NCI-H510A (cell line): ENCODE results near the gene DUOX1.

Experiments
- DNase-seq: peaks from one replicate; lab custom pipeline; 2025; lab: John Stamatoyannopoulos, UW

Gene DUOX1

DNA sequence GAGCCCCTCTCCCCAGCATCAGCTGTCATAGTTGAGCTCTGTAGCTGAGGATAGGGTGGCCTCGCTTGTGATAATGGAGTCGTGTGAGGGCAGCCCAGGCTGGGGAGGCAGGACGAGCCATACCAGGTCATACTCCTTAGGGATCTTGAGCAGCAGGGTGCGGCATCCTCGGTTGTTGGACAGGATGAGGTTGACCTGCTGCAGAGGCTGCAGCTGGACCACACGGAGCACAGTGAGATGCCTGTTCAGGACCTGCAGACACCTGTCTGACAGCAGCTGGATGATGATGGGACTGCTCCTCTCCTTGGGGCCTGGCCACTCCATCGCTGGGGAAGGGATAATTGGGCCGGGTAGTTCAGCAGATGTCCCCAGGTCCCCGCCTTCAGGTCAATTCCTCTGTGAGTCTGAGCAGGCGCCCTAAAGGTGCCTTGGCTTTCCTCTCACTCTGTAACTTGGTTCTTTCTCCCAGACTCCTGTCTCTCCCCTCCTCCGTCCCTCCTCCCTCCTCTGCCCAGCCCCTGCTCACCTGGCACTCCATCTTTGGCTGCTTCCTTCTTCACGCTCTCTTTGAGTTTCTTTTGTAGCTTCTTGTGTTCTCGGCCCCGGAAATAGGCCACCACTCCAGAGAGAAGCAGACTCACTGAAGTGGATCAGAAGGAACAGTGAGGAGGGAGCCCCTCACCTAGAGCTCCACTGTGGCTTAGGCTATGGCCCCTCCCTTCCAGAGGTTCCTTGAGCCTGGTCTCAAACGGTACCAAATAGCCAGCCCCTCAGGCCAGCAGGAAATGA lies 23.6 kb upstream of the DUOX1 start:
- DNase-seq: no peak

DNA sequence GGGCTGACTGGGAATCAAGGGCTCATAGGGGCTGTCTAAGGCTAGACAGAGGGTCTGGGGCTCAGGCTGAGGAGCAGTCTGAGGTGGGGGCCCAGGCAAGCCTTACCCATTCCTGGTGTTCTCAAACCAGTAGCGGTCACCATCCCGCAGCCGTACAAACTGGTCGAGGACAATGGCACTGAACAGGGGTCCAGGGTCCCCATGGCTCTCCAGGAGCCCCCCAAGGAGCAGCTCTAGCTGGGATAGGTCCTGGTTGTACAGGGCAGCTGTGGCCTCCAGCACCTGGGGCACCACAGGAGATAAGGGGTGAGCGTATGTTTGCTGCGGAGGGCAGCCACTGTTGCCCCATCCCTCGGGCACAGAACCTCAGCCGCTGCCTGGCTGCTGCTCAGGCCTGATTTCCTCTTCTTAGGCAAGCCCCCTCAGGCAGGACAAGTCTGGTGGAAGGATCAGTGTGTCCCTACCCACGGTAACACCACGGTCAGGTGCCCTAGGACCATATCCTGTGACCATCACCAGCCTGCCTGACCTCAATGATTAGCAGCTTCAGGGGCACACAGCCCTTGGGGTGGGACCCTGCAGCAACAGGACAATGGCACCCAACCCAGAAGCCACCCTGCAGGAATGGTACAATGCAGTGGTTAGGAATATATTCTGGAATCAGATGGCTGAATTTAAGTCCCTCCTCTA lies 21.7 kb upstream of the DUOX1 start:
- DNase-seq: no peak

DNA sequence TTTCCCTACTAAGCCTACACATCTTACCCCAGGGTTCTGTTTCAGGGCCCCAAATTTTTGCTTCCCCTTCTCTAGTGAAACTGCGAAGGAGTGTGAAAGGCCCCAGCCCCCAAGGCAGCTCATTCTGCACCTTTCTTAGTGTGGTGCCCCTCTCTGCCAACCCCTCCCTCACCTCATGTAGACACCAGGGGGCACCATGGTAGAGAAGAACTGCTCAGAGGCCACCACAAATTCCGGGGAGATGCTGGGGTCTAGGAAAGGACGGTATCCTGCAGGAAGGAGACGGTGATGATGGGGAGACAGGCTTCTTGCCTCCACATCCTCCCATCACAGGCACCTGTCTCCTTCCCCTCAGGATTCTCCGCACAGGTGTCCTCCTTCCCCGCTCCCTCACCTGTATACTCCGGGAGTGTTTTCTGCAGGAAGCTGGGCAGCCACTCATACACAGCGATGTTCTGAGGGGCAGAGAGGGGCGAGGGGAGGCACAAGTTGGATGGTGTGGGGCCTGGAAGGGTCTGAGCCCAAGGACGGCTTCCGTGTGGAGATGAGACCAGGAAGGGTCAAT lies 19.5 kb upstream of the DUOX1 start:
- DNase-seq: no peak

DNA sequence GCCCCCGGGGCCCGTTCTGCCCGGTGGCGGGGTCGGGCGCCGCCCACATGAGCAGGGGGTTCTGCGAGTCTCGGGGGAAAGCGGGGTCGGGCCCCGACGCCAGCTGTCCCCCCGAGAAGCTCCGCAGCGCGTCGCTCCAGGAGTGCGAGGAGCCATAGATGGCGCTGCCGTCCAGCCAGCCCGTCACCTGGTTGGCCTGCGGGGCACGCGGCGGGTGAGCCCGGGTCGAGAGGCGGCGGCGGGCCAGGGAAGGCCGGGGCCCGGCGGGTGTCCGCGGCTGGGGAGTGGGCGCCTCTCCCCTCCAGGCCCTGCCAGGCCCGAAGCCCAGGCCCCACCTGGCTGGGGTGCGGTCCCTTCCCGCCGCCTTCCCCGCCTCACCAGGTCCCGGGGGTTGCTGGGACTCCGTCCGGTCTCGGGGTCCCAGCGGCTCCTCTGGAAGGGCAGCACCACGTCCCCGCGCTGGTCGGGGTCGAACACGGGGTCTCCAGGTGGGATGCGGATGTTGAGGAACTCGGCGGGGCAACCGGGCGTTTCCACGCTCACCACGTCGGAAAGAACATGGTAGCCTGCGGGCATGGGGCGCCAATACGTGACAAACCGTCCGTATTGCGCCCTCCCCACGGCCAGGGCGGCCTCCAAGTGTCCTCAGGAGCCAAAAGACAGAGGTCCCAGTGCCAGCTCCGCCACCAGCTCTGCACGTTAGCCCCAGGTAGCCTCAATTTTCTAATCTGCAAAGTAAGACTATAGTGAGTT lies 18.2 kb upstream of the DUOX1 start:
- DNase-seq: no peak

DNA sequence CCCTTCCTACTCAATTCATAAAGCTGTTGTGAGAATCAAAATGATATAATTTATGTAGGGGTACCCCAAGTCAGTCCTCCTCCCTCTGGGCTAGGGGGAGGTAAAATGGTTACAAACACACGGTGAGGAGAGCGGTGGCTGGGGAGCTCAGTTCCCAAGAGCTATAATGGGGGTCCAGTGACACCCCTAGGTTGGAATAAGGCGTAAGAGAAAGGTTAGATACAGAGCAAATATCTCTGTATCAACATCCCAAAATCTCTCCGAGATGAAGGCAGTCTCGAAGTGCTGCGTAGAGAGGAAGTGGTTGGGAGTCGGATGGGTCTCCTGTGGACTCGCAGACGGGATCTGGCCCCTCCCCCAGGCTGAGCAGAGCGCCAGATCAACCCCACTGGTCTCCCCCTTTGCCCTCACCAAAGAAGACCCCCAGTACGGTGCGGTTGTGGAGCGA lies 17.6 kb upstream of the DUOX1 start:
- no peak for DNase-seq

DNA sequence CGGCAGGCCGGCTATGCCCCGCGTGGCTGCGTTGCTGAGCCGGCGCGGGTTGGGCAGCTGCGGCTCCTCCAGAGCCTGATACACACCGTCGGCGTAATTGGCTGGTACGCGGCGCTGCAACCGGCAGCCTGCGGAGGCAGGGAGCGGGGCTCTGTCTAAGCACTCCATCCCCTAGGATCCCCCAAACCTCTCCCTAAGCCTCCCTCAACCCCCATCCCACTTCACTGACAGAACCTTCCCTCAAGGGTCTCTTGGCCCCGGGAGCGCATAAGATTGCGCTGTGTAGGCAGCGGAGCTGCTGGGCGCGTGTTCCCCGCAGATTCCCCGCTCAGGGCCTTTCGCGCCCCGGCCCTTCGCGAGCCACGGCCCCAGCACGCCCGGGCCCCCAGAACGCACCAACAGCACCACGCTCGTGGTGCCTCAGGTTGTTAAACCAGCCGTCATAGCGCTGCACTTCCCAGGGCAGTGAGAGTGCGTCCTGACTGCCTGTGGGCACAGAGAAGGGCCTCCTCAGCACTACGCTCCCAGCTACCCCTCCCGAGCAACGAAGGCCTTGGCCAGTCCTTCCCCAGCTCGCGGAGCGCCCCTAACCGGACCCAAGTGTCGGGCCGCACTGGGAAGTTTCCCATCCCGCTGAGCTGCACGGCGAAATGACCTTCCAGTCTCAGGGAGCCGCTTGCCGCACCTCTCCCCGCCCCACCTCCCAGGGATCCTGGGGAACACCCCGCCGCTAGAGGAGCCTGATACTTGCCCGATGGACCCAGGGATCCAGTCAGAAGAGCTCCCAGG lies 17.0 kb upstream of the DUOX1 start:
- no peak for DNase-seq

DNA sequence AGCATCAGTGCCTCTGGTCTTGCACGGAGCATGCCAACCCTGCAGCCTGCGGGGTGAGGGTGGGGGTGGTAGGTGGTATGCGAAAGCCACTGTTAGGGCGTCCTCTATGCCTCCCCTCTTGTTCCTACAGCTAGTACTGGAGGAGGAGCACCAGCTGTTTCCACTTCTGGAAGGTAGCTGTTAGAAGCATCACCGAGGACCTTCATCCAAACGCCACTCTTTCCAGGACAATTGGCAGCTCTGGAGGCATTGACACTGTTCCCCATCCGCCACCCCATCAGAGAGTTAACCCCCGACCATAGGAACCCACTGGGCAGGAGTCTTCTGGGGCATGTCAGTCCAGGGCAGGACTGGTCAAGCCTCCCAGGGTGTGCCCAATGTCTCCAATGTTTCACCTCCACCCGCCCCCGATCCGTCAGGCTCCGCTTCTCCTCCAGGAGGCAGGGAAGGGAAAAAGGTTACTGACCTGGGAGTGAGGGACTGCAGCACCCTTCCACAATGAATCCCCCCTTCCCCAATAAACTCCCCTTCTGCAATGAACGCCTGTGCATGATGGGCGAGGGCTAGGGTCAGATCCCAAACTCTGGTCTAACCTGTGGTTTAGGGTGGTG lies 16.3 kb upstream of the DUOX1 start:
- no peak for DNase-seq

DNA sequence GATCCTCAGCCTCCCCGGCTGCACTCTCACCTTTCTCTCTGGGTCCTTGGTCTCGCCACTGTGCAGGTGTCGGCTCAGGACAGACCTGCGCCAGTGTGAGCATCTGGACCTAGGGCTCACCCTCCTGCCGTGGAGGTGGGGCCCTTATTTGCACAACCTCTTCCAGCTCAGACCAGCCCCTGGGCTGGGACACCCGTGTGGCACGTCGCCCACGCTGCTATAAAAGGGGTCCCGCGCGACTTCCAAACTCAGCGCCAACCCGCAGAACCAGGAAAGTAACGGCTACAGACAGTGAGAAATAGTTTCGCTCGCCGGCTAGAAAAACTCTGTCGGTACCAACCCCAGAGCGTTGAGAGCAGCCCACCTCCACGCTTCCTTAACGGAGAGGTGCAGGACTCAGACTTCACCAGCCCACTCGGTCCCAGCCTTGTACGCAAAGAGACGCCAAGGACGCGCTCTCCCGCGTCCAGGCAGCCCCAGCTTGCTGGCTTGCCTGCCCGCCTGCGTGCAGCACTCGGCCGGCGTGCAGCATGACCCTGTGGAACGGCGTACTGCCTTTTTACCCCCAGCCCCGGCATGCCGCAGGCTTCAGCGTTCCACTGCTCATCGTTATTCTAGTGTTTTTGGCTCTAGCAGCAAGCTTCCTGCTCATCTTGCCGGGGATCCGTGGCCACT lies 15.6 kb upstream of the DUOX1 start, which contains the start of the genes DUOX2 and DUOXA2:
TSS of gene DUOX2 (minus strand) at position 97 of the 675 bp plus-strand sequence. CDS start 761 bp downstream, outside the sequence.
TSS of gene DUOXA2 (plus strand) at position 251 of the 675 bp plus-strand sequence. CDS start at position 531, 280 bp downstream.
- no peak for DNase-seq

DNA sequence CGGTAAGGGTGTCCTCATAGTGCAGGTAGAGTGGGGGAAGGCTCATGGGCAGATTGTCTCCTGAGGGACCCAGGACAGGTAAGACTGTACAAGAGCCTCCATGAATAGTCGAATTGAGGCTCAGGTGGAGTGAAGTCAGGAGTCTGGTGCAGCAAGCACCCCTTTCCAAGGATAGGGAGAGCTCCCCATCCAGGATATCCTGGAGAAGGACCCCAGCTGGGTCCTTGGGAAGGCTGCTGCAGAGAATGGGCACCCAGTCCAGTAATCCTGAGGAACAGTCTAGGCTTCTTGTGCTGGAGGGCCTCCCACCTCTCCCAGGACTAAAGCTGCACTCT lies 15.1 kb upstream of the DUOX1 start:
- DNase-seq: no peak

DNA sequence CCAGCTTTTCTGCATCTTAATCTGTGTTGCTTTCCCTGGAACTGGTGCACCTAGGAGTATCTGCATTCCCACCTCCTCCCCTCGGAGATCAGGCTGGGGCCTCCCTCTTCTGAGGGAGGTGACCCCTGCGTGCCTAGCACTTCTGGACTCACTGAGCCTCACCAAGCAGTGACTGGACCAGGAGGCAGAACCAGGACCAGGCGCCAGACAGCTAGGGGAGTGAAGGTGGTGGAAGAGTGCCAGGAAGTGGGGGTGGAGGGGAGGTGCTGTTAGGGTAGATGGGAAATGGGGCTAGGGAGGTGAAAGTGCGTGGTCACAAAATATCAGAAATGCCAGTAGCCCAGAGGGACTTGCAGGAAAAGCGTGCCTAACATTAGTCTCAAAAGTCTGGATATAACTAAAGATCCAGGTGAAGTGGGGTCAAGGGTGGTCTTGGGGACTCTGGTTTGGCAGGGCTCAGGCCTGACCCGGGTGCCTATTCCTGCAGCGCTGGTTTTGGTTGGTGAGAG lies 14.4 kb upstream of the DUOX1 start:
- no peak for DNase-seq

DNA sequence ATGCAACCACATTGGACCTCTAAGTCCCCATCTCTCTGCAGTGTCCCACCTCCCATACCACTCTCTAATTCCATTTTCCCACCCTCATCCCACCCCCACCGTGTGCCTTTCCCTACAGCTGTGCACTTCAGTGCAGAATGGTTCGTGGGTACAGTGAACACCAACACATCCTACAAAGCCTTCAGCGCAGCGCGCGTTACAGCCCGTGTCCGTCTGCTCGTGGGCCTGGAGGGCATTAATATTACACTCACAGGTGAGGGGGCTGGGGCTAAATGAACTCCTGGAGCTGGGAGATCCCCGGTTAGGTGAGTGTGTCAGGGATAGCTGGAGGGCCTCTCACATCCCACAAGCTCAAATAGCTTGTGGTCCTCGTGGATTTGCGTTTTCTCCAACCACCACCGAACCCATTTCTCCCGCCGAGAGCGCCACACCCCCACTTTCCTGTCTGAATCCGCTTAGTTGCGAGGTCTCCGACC lies 13.8 kb upstream of the DUOX1 start:
- no peak for DNase-seq

DNA sequence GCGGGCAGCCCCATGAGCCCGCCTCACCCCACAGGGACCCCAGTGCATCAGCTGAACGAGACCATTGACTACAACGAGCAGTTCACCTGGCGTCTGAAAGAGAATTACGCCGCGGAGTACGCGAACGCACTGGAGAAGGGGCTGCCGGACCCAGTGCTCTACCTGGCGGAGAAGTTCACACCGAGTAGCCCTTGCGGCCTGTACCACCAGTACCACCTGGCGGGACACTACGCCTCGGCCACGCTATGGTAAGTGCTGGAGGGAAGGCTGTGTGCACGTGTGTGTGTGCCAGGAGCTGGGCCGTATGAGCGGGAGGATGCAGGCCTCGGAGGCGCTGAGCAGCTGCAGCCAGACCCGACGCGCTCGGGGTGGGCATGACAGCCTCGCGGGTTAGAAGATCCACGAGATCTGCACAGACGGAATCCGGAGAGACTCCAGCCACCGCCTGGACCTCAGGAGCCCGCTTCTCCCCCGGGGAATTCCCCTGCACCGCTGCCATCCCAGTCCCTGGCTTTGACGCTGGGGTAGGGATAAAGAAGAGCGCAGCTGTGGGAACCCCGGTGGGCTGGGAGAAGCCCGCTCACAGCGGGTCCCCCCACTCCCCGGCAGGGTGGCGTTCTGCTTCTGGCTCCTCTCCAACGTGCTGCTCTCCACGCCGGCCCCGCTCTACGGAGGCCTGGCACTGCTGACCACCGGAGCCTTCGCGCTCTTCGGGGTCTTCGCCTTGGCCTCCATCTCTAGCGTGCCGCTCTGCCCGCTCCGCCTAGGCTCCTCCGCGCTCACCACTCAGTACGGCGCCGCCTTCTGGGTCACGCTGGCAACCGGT lies 13.1 kb upstream of the DUOX1 start:
- DNase-seq: no peak

DNA sequence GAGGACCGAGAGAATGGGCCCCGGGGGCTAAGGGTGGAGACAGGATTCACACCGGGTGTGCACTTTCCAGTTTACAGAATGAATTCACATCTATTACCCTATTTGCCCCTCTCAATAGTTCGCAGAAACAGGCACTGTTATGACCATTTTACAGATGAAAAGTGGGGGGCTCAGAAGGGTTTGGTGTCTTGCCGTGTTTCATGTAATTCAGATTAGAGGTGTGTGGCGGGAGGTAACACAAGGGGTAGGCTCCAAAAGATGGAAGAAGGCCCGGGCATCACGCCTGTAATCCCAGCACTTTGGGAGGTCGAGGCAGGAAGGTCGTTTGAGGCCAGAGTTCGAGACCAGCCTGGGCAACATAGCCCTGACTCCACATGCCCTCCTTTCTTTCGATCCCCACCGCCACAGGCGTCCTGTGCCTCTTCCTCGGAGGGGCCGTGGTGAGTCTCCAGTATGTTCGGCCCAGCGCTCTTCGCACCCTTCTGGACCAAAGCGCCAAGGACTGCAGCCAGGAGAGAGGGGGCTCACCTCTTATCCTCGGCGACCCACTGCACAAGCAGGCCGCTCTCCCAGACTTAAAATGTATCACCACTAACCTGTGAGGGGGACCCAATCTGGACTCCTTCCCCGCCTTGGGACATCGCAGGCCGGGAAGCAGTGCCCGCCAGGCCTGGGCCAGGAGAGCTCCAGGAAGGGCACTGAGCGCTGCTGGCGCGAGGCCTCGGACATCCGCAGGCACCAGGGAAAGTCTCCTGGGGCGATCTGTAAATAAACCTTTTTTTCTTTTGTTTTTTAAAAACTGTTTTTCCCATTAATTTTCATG lies 12.3 kb upstream of the DUOX1 start:
- DNase-seq: no peak

DNA sequence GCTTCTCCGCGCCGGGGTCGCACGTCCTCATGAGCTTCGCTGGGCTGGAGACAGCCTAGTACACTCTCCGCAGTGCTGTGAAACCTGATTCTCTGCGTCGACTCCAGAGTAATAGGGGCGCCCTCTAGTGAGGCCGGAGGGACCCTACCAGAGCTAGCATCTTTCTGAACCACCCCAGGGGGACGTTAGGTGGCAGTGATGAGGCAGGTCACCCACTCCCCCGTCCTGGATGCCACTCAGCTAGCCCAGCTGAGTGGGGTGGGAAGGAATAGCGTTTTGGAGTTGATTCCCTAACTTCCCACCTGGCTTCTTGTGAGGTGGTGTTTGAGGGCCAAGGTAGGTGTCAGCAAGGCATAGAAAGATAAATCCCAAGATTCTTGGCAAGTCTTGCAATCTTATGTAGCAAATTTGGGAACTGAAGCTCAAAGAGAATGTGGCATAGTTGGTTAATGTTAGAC lies 11.6 kb upstream of the DUOX1 start:
- DNase-seq: peak; percentile 71

DNA sequence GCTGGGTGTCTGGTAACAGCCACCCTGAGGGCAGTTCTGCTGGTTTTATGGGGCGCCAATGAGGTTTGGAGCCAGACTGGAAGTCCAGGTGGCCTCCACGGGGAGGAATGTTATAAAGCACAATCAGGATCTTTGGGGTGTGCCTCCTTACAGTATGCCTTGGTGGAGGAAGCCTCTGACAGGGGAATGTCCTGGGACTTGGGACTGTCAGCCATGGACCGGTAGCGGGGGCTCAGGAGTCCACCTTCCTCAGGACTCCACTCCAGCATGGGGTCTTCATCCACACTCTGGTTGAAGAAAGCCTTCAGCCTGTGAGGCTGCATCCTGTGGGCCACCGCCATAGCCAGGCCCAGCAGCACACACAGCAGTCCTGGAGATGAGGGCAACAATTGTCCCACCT lies 10.8 kb upstream of the DUOX1 start:
- no peak for DNase-seq

DNA sequence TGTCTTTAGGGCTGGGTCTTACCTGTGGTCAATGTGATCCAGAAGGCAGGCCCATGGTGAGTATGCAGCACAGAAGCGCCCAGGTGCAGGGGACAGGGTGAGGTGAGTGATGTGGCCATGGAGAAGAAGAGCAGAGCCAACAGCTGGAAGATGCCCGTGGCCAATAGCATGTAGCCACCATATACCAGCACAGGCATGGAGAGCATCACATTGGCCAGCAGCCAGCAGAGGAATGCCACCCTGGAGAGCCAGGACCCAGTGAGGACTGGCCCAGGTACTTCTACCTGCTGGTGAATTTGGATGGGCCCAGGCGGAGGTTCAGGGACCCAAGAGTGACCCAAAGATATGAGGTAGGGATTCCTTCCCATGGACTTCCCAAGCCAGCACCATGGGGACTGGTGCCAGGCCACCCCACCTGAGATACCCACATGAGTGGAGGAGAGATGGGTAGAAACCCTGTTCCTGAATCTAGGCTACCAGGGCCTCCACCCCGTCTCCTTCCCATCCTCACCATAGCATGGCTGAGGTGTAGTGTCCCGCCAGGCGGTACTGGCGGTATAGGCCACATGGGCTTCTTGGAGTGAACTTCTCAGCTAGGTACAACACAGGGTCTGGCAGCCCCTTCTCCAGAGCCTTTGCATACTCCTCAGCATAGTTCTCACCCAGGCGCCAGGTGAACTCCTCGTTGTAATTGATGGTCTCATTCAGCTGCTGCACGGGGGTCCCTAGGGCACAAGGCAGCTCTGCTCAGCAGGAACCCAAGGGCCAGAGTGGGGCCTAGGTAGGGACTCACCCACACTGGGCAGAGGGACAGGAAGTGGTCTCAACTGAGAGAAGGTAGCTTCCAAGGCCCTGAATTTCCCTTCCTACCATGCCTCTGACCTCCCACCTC lies 9.5 kb upstream of the DUOX1 start:
- no peak for DNase-seq

DNA sequence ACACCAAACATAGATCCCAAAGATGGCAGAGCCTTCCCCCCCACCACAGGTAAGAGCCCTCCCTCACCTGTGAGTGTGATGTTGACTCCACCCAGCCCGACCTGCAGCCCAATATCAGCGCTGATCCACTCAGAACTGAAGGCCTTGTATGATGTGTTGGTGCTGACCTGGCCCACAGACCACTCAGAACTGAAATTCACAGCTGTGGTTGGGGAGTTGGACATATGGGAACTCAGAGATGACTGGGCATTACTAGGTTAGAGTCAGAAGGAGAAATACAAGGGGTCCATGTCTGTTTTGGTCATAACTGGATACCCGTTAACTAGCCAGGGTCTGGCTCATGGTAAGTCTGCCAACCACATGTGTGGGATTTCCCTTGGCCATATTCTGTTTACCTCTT lies 8.8 kb upstream of the DUOX1 start:
- no peak for DNase-seq
